GM18858 (cell line): Measurements from ENCODE around the gene PTH1R.
A peak's percentile ranks its signal among the peaks of the same experiment; 100 is the strongest.

Experiments used
- ATAC-seq: cut with Tn5 transposase; IDR thresholded peaks from one replicate; pipeline ENCODE4 v1.9.1; 2021; ENCODE audit not compliant: unreplicated experiment

PTH1R gene

DNA sequence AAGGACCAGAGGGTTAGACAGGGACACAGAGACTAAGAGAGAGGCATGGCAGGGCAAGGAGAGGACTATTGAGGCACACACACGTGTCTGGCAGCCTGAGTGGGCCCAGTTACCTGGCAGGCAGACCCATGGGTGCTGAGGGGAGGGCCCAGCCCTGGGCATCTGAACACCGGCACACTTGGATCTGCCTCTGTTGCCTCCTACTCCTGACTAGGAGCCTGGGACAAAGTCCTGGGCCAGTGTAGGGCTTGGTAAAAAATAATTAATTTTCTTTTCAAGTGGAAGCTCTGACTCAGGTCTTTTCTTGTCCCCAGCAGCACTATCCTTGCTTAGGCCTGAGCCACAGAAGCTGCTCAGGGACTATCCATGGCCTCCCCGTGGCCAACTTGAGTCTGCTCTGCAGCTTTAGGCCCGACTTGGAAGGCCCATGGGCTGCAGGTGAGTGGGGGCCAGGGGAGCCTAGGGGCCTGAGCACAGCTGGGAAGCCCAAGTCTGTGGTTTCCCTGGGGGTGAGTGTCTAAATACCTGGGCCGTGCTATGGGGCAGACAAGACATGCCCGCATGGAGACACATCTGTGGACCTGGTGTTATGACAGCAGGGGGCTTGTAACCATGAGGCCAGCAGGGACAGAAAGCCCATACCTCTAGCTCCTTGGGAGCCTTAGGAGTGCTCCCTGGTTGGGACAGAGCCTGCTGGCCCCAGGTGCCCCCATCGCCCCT, at the start of gene PTH1R:
Gene PTH1R (plus strand): TSS at position 316 of the 720 bp plus-strand sequence. CDS start 5,839 bp downstream, outside the sequence.
- no peak for ATAC-seq

GRCh38 chr3:46829699-46830208, 47.8 kb upstream of the PTH1R start:
- peak; percentile 53 for ATAC-seq

DNA sequence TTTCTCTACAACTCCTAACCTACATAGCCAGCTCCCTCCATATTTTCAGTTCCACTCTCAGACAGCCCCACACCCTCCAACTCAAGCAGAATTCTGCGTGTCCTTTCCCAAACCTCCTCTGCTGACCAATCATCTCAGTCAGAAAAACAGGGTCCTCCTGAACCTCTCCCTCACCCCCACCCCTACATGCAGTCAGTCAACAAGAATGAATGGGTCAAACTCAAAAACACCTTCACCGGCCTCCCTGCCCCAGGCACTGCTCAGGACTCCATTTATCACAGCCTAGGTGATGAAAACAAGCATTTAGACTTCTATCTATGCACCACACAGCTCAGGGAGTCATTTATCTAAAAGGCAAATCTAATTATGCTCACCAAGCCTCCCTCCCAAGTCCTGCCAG, 46.7 kb upstream of the PTH1R start:
- ATAC-seq = no peak

DNA sequence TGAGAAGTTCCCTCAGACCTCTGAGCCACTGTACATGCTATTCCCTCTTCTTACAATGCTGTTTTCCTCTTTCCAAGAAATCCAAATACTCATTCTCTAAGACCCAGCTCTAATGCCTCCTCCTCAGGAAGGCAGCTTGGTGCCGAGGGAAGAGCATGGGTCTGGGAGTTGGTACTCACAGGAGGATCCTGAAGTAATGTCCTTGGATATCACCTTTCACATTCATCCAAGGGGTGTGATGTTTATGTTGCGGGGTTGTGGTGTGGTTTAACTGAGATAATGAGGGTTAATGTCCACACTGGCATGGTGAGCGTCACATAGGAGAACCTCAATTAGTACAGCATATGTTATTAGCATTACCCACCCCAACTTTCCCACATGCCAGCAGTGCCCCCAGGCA, 46.2 kb upstream of the PTH1R start:
- ATAC-seq = no peak

GRCh38 chr3:46831841-46832240, 45.7 kb upstream of the PTH1R start:
- no peak for ATAC-seq

DNA sequence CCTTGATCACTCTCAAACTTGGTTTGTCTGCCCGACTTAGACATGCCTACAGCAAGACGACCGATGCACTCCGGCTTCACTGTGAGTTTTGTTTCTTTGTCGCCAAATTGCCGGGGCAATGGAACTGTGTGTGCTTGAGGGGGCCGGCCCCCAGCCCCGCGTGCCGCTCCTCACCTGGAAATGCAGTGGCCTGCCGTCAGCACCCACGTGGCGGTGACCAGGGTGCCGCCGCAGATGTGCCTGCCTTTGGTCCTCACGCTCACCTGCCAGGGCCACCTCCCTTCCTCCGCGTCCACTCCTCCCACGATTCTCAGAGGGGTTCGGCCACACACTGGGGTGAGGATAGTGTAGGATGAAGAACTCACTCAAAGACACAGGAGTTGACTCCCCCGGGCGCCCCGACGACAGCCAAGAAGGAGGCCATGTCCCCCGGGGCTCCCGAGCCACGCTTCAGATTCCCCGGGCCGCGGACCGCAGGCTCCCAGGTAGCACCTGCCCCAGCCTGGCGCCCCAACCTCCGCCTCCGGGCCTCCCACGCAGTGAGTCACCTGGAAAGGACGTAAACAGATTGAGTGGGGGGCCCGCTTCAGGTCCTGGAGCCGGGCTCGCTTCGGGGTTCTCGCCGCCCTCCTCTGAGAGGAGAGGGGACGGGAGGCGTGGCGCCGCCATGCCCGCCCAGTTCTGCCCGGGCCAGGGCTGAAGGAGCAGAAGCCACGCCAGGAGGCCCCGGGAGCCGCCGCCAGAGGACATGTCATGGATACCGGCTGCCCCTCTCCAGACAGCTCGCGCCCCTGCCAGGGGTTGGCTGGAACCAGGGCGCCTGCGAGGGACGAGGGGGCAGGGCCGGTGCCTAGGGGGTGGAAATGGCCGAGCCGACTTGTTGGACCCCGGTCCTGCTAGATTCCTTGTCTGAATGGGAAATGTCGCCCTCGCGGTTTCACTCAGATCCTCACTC, 43.9 kb upstream of the PTH1R start:
- no peak for ATAC-seq

- no peak for ATAC-seq
These were observed 42.5 kb upstream of the PTH1R start for GRCh38 chr3:46835054-46835453.

- no peak for ATAC-seq
These were observed 42.0 kb upstream of the PTH1R start for GRCh38 chr3:46835491-46835890.

DNA sequence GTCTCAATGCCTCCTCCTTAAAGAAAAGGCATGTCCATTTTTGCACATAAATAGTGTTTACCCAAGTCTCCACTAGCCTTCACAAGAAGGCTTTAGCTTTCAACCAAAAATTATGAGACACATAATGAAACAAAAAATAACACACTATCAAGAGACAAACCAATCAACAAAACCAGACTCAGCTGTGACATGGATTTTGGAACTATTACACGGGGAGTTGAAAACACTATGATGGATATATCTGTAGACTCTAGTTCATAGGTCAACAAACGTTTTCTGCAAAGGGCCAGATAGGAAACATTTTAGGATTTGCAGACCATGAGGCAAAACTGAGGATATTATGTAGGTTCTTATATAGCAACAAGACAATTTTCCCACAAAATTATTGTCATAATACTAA, 39.2 kb upstream of the PTH1R start:
- no peak for ATAC-seq

DNA sequence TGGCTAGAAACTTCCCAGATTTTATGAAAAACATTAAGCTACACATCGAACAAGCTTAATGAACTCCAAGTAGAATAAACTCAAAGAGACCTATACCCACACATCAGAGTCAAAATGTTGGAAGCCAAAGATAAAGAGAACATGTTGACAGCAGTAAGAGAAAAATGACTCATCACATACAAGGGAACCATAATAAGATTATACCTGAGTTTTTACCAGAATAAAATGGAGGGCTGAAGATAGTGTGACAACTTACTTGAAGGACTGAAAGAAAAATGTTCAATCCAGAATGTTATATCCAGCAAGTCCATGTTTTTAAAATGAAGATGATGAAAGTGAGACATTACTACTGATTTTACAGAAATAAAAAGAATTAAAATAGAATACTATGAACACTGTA, 37.0 kb upstream of the PTH1R start:
- ATAC-seq = no peak

DNA sequence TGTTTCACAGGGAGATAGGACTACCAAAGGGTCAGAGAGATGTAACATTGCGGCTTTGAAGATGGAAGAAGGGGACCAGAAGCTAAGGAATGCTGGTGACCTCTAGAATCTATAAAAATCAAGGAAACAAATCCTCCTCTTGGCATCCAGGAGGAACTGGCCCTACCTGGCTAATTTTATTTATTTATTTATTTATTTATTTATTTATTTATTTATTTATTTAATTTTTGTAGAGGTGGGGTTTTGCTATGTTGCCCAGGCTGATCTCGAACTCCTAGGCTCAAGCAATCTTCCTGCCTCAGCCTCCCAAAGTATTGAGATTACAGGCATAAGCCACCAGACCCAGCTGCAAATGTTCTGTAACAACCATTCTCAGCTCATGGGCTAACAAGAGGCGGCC, 34.0 kb upstream of the PTH1R start:
- ATAC-seq = no peak

- no peak for ATAC-seq
These were observed 33.1 kb upstream of the PTH1R start for GRCh38 chr3:46844397-46844796.

DNA sequence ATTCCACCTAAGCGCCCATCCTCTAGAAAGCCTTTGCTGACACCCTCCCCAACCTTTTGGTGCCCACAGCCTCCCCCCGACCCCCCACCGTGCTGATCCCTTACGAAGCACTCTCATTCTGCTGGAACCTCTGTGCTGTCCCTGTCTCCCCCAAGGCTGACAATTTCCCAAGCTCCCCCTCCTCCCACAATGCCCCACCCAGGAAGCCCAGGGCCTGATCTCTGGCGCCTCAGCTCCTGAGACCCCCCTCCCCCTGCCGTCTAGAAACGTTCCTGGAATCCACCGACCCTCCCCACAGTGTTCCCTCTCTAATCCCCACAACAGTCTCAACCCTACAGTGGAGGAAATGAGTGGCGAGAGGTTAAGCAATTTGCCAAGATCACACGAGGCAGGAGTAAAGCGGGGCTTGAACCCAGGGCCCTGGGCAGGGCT, 32.6 kb upstream of the PTH1R start:
- ATAC-seq = no peak

GRCh38 chr3:46845397-46845859, 32.1 kb upstream of the PTH1R start:
- ATAC-seq = no peak

- peak; percentile 63 for ATAC-seq
These were observed 31.5 kb upstream of the PTH1R start for GRCh38 chr3:46845860-46846623.

GRCh38 chr3:46846624-46847542, 30.6 kb upstream of the PTH1R start:
- ATAC-seq = no peak

DNA sequence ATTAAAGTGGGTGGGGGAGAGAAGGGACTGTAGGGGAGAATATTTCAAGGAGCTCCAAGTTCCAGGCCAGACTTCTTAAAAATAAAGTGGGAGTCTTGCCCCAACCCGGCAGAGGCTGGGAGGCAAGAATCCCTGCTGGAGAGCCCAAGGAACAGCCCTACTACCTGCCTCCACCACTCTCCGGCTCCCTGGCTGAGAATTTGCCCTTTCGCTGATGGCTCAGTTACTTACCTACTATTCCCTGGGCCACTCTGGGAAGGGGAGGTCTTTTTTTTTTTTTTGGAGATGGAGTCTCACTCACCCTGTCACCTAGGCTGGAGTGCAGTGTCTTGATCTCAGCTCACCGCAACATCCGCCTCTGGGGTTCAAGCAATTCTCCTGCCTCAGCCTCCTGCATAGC, 29.8 kb upstream of the PTH1R start:
- no peak for ATAC-seq

DNA sequence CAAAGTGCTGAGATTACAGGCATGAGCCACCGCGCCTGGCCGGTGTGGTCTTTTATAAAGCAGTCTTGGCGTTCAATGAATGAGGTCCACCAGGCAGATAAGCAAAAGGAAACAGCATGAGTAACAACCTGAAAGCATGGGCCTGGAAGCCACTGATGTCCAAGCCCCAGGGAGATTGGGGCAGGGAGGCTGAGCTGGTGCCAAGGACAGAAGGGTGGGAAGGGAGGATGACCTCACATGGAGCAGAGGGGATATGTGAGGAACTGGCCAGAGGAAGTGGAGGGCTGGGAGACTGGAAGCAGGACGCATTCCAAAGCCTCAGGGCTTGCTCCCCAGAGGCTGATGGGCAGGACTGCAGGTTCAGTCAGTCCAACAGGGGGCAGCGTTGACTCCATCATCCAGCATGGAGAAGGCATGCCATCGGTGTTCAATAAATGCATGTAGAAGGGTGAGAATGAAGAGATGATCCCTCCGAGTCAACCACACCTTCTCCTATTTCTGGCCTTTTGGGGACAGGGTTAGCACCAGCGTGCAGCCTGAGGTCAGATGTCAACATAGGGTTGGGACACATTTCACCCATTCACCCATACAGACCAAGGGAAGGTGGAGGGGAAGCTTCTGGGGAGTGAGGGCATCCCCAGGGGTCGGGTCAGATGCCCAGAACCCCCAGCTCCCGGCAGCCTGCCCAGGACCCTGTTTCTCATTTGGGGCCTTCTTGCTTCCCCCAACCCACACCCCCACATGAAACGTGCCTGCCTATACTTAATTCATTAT, 29.1 kb upstream of the PTH1R start:
- ATAC-seq = no peak

DNA sequence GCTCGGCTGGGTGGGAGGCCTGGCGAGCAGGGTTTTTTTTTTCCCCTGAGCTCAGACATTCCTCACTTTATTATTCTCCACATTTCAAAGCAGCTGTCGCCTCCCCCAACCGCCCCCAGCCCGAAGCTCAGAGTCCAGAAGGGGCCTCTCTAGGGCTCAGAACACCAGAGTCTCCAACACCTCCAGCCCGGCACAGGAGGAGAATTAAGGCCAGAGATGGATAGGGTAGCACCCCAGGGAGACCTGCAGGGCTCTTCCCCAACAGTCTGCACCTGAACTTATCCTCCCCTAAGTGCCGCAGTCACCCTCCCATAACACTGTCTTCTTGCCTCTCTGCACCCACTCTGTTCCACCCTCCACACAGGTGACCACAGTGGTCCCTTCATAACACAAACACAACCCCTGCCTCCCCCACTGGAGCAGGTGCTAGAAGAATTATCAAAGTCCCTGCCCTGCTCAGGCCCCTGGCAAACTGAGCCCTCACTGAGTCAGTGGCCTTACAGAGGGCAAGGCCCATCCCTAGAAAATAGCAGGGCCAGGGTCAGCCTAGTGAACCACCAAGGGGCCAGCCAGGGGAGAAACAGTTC, 28.4 kb upstream of the PTH1R start:
- no peak for ATAC-seq
